Suppressor macrophage treated with lipopolysaccharide for 1 hour (primary cell): ENCODE results near the gene RASSF3.

Source experiments
- DNase-seq, 3 donors: peaks; one replicate each; pipeline ENCODE4 v3.0.0-alpha.2; 2020 to 2022

Gene RASSF3

DNA sequence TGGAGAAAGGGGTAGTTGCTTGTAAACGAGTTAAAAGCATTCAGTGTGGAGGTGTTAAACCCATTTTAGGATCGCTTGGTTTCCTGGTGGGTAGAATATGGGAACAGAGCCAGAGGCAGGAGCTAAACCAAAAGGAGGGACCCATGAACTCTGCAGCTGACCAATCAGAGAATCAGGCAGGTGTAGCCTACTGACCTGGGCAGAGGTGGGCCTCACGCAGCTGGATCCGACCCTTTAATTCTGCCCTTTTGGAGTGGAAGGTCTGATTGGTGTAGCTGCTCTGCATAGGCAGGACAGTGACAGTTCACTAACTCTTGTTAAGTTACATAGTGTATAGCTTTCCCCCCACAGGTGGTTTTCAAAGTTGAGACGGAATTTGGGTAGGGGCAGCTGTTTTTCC lies 85.3 kb downstream of the RASSF3 start:
- no peak for DNase-seq

- DNase-seq: peak; percentile 40 to 59 (median 58)
These were observed 85.9 kb downstream of the RASSF3 start for GRCh38 chr12:64696080-64696741.

DNA sequence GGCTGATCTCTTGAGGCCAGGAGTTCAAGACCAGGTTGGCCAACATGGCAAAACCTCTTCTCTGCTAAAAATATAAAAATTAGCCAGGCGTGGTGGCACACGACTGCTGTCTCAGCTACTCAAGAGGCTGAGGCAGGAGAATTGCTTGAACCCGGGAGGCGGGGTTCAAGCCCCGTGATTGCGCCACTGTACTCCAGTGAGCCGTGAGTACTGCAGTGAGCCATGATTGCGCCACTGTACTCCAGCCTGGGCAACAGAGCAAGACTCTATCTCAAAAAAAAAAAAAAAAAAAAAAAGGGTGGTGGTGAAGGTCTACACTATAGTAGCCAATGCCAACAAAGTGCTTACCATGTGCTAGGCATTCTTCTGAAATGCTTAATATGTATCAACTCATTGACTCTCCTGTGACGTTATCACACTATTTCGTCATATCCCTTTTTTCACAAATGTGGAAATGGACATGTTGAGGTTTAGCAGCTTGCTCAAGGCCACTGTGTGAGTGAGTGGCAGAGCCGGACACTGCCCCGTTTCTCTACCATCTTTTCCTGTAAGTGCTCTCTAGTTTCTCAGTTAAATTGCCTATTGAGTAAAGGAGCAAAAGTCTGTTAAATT lies 89.3 kb downstream of the RASSF3 start:
- peak; percentile 74 to 91 (median 89) for DNase-seq

- no peak for DNase-seq
These were observed 90.2 kb downstream of the RASSF3 start for GRCh38 chr12:64700532-64700931.

DNA sequence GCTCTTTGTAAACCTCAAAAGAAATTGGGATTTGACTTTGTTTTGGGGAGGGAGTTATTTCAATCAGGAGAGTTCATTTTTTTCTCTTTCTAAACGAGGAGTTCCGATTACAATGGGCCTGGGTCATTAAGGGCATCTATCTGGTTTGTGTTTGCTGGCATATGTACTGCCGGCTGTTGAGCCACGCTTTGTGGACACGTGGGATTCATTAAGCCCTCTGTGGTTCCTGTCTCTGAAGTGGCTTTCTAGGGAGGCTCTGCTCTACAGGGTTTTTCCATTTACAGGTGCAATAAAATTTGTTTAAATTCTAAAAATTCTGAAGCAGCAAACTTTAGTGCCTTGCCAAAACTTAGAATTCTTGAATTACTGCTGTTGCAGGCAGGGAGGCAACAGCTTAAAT lies 91.0 kb downstream of the RASSF3 start:
- no peak for DNase-seq

DNA sequence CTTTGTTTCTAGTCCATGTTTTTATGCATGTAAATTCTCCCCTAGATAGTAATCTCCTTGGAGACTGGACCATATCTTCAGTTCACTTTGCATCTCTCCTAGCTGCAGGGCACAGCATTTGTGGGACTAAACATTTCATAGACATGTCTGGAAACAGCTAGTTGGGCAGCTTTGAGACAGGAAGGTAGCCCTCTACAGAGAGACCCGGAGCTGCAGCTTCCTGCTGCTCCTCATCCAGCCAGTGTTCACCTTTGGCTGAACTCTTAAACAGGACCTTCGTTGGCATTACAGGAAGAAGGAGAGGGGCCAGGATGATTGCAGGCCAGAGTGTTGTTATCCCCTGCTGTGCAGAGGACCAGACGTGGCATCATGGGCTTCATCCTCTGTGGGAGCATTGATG lies 96.0 kb downstream of the RASSF3 start:
- no peak for DNase-seq

DNA sequence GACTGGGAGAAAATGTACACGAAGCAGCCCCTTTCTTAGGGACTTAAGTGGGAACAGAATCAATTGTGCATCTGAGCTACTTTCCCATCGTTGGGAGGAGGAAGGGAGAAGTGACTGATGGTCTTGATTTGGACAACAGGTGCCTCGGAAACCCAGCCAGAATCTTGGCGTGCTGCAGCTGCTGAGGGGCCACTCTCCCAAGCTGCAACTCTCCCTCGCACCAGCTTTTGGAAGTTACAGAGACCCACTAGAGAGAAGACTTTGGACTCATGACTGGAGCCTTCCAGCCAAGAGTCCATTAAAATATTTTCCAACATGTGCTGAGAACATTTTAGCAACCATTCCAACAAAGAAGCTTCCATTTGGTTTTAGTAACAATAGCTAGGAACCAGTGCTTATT lies 96.6 kb downstream of the RASSF3 start:
- DNase-seq: no peak

GRCh38 chr12:64707362-64707761 lies 97.1 kb downstream of the RASSF3 start:
- no peak for DNase-seq

- DNase-seq: peak; percentile 61 to 76 (median 63)
These were observed 97.6 kb downstream of the RASSF3 start for GRCh38 chr12:64707926-64708325.

GRCh38 chr12:64709429-64709828 lies 99.1 kb downstream of the RASSF3 start:
- DNase-seq: no peak

- DNase-seq: peak; percentile 39 to 59 (median 57)
These were observed 103.1 kb downstream of the RASSF3 start for GRCh38 chr12:64713376-64713775.

DNA sequence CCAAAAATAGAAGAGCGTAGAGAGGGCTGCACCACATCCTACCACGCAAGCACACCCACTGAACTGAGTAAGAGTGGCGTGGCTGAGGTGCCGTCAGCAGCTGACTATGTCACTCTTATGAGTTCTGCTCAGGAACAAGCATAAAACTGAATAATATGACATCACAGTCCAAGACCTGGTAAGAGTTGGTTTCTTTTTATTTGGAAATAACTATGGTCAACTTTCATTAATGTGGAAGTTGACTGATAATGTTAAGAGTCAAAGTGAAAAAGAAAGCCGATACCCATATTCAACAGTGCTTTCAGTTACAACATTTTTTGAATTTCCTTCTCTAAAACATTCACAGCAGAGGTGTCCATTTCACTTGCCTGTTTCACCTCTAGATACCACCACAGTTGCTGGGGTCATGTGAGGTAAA lies 104.3 kb downstream of the RASSF3 start:
- DNase-seq: peak; percentile 79 to 94 (median 84)

DNA sequence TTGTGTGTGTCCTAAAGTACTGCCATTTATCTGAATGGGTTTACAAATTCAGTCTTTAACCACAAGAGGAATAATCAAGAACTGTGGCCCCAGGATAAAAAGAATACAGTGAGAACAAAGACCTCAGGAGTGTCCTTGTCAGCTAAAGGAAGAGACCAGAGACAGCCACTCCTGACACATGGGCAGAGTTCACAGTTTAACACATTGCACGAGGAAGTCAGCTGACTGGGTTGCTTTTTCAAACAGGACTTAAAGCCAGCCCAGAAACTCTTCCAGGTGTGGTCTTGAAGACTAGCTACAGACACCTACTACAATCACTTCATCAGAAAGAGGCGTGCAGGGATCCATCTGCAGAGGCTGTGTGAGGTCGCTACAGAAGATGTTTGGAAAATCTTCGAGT lies 106.1 kb downstream of the RASSF3 start:
- no peak for DNase-seq

DNA sequence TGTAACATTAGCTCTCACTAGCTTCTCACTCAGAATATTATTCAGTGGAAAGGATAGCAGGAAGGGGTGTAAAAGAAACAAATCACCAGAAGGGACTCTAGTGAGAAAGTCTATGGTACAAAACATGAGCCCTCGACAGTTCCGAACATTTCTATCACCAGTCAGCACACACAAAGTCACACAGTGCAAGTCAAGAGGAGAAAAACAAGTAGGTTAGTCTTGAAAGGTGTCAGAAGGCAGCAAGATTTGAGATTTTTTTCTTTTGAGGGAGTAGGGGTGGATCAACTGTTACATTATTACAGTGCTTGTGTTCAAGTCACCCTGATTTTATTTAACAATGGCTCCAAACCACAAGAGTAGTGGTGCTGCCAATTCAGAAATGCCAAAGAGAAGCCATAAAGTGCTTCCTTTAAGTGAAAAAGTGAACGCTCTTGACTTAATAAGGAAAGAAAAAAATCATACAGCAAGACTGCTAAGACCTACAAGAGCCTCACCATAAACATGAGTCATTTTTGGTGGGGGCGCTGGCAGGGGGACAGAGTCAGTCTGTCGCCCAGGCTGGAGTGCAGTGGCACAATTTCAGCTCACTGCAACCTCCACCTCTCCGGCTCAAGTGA lies 106.7 kb downstream of the RASSF3 start:
- no peak for DNase-seq

- DNase-seq: no peak
These were observed 108.4 kb downstream of the RASSF3 start for GRCh38 chr12:64718649-64719048.

DNA sequence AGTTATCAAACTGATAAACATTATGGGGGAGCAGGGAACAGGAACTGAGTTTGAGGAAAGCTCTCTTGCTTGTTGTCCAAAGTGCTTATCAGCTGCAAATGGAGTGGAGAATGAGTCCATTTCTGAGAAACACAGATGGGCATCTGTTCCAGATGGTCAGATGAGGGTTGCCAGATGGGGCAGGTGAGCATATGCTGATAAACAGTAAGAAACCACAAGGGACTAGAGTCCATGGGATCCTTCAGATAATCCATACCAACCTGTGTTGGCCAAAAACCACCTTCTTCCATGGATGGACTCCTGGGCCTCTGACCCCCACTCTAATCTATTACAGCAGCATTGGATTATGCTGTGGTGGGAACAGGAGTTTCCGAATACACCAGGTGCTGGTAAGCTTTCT lies 110.6 kb downstream of the RASSF3 start:
- no peak for DNase-seq

DNA sequence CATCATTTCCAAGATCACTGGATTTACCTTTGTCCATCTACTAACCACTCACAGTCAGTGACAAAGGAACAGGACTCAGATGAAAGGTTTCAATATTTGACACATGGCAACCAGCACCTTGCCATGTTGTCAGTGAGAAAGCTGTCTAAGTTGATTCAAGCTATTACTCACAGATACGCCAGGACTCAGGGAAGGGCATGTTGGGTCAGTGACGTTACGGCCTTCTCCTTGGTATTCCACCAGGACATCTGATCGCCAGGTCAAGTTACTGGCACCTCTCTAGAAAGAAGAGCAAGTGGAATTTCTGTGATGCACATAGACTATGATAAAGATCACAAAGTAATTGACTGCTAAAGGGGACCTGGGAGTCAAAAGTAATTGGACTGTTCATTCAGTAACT lies 112.5 kb downstream of the RASSF3 start:
- no peak for DNase-seq

DNA sequence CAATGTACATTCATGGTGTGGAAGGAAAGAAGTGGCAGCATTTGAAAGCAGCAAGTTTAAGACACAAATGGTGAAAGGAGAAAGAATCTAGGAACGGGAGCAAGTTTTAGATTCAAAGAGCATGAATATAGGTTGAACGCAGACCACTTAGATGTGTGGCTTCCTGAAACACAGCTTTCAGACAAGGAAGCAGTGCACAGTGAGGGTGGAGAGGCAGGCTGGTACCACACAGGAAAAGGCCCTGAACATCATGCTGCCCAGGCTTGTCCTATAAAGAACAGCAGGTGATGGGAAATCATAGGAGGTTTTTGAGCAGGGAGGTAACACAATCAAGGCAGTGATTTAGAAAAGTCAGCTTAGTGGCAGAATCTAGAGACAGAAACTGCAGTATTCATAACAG lies 113.3 kb downstream of the RASSF3 start:
- no peak for DNase-seq

GRCh38 chr12:64724201-64724745 lies 114.0 kb downstream of the RASSF3 start:
- DNase-seq: no peak

GRCh38 chr12:64729909-64730587 lies 119.8 kb downstream of the RASSF3 start:
- DNase-seq: peak; percentile 47 to 73 (median 69)

GRCh38 chr12:64730588-64730969 lies 120.3 kb downstream of the RASSF3 start:
- peak in 2 of 3 donors; percentile 33 to 45 for DNase-seq

GRCh38 chr12:64731683-64732082 lies 121.4 kb downstream of the RASSF3 start:
- DNase-seq: no peak

DNA sequence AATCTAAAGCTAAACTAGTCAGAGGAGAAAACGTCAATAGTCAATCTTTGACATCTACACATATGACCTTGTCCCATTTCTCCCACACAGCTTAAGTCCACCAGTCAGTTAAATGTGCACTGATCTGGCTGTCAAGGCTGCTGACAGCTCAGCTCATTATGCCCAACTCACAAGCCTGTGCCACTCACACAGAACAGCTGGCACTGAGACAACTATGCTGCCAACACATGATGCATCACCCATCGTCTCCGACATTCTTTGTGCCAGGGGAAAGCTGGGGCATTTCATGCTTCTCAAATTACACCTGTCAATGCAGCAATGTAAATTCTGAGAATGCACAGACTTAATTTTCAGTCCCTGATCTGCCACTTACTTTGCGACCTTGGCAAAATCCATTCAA lies 123.6 kb downstream of the RASSF3 start:
- no peak for DNase-seq

DNA sequence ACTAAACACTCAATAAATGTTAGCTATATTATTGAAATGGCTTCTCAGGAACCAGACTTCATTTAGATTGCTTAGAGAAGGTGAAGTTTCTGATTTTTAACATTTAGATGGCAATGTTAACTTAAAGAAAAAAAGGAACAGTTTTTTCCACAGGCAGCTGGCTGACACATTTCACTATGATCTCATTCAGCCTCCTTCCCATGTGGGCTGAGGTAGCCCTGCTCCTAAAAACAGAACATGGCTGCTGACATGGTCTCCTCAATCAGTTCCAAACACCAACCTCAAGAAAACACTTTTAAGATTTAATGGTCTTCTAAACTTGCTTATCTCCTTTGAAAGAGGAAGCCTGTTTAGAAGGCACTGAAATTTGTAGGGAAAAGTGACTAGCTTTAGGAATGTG lies 125.1 kb downstream of the RASSF3 start:
- peak; percentile 64 to 77 (median 76) for DNase-seq
